Glutamatergic neuron (in vitro differentiated cells): ENCODE results near the gene OLFM1. TPM values are rescaled to one million over a fixed set of nuclear protein-coding genes. Genes with fewer than 3 reads are reported as not detected.

Source experiments
- DNase-seq: peaks from one replicate; pipeline ENCODE4 v3.0.0; 2022
- H3K27ac Mint-ChIP-seq: one replicate; pipeline ENCODE4 v1.8.0; 2020; ENCODE audit warnings: mild to moderate bottlenecking, mixed read lengths, inconsistent platforms; ENCODE audit not compliant: unreplicated experiment
- H3K27me3 Mint-ChIP-seq: one replicate; pipeline ENCODE4 v1.8.0; 2020; ENCODE audit warnings: mild to moderate bottlenecking, moderate library complexity, mixed read lengths, inconsistent platforms; ENCODE audit not compliant: unreplicated experiment
- H3K36me3 Mint-ChIP-seq: one replicate; pipeline ENCODE4 v1.8.0; 2020; ENCODE audit warnings: mild to moderate bottlenecking, mixed read lengths, inconsistent platforms; ENCODE audit not compliant: unreplicated experiment
- H3K4me1 Mint-ChIP-seq: one replicate; pipeline ENCODE4 v1.8.0; 2020; ENCODE audit warnings: mild to moderate bottlenecking, low read depth, mixed read lengths, inconsistent platforms; ENCODE audit not compliant: unreplicated experiment
- H3K4me3 Mint-ChIP-seq: one replicate; pipeline ENCODE4 v1.8.0; 2020; ENCODE audit warnings: mild to moderate bottlenecking, mixed read lengths, inconsistent platforms; ENCODE audit not compliant: unreplicated experiment
- H3K9me3 Mint-ChIP-seq: one replicate; pipeline ENCODE4 v1.8.0; 2020; ENCODE audit warnings: mild to moderate bottlenecking, moderate library complexity, mixed read lengths, inconsistent platforms; ENCODE audit not compliant: unreplicated experiment
- CTCF ChIP-seq: fragments of 200-600 bp; sonication (generic); IDR thresholded peaks from one replicate; pipeline ENCODE4 v1.5.0; 2021; ENCODE audit not compliant: partially characterized antibody, unreplicated experiment
- total RNA-seq: library from RNA; stranded (reverse); fragmentation: NEBNext Ultra II Directional; extraction: Animal tissue kit (Norgen Biotek cat#: 25700); gene quantifications from one replicate; pipeline ENCODE4 v1.2.1, GENCODE V29; 2021; ENCODE audit not compliant: unreplicated experiment

Gene OLFM1
- total RNA-seq, 1 donor from 2014 or later = 387 TPM

GRCh38 chr9:135093911-135094584 lies 6.6 kb downstream of the OLFM1 start:
- H3K27me3 Mint-ChIP-seq = peaks cover 15% of the 10 kb centered on the region
- no peak overlapping the region for H3K27ac Mint-ChIP-seq
- DNase-seq = no peak
- peaks cover 21% of the 10 kb centered on the region for H3K9me3 Mint-ChIP-seq
- H3K4me3 Mint-ChIP-seq = peak overlapping the region; percentile 72
- no peak for TF ChIP-seq CTCF
- H3K36me3 Mint-ChIP-seq = peaks cover 16% of the 10 kb centered on the region
- peaks cover 69% of the 10 kb centered on the region for H3K4me1 Mint-ChIP-seq

- peaks cover 9% of the 10 kb centered on the region for H3K27me3 Mint-ChIP-seq
These were observed 8.3 kb downstream of the OLFM1 start for GRCh38 chr9:135095470-135096407.

GRCh38 chr9:135096408-135096895 lies 9.0 kb downstream of the OLFM1 start:
- DNase-seq = no peak
- peaks cover 79% of the 10 kb centered on the region for H3K4me1 Mint-ChIP-seq
- peaks cover 12% of the 10 kb centered on the region for H3K9me3 Mint-ChIP-seq
- TF ChIP-seq CTCF = no peak
- H3K27me3 Mint-ChIP-seq = peaks cover 7% of the 10 kb centered on the region
- H3K36me3 Mint-ChIP-seq = peaks cover 10% of the 10 kb centered on the region
- H3K4me3 Mint-ChIP-seq = no peak overlapping the region
- no peak overlapping the region for H3K27ac Mint-ChIP-seq

More at GRCh38 chr9:135095470-135096407, 8.3 kb downstream of the OLFM1 start:
- Mint-ChIP-seq H3K27ac (peak overlapping the region; percentile 56), H3K9me3 (peaks cover 15% of the 10 kb centered on the region), H3K4me1 (peaks cover 75% of the 10 kb centered on the region), H3K4me3 (peak overlapping the region; percentile 54), H3K36me3 (peaks cover 12% of the 10 kb centered on the region)
- TF ChIP-seq CTCF = no peak
- DNase-seq = no peak

- no peak for DNase-seq
- H3K4me3 Mint-ChIP-seq = no peak overlapping the region
- peaks cover 73% of the 10 kb centered on the region for H3K4me1 Mint-ChIP-seq
- peaks cover 10% of the 10 kb centered on the region for H3K36me3 Mint-ChIP-seq
- no peak for TF ChIP-seq CTCF
- peak overlapping the region; percentile 62 for H3K27ac Mint-ChIP-seq
- peaks cover 3% of the 10 kb centered on the region for H3K27me3 Mint-ChIP-seq
- H3K9me3 Mint-ChIP-seq = peaks cover 10% of the 10 kb centered on the region
These were observed 11.1 kb downstream of the OLFM1 start for GRCh38 chr9:135098400-135099105.
